SIG-M5 treated with dmso at 0.1 percent for 504 hours (cell line): ENCODE results near the gene GMIP.
A peak's percentile ranks its signal among the peaks of the same experiment; 100 is the strongest.

Experiments used
- DNase-seq: peaks from one replicate; lab custom pipeline; 2025; ENCODE audit not compliant: unreplicated experiment; lab: John Stamatoyannopoulos, UW

Gene GMIP

GRCh38 chr19:19661141-19661674 is 17.8 kb upstream of the GMIP start:
- no peak for DNase-seq

- DNase-seq: no peak
These were observed 16.3 kb upstream of the GMIP start for GRCh38 chr19:19659646-19660245.

GRCh38 chr19:19657397-19657783 is 13.9 kb upstream of the GMIP start:
- no peak for DNase-seq

GRCh38 chr19:19656451-19657396 is 13.3 kb upstream of the GMIP start:
- DNase-seq: no peak

GRCh38 chr19:19655641-19656343 is 12.3 kb upstream of the GMIP start:
- no peak for DNase-seq

GRCh38 chr19:19655051-19655594 is 11.7 kb upstream of the GMIP start:
- DNase-seq: no peak

GRCh38 chr19:19654441-19654840 is 11.0 kb upstream of the GMIP start:
- DNase-seq: no peak

- DNase-seq: no peak
These were observed 10.2 kb upstream of the GMIP start for GRCh38 chr19:19653597-19654147.

GRCh38 chr19:19652482-19653295 is 9.2 kb upstream of the GMIP start:
- DNase-seq: no peak

- DNase-seq: no peak
These were observed 7.6 kb upstream of the GMIP start for GRCh38 chr19:19651076-19651475.

GRCh38 chr19:19650331-19650730 is 6.9 kb upstream of the GMIP start:
- peak; percentile 7 for DNase-seq

- DNase-seq: no peak
These were observed 6.1 kb upstream of the GMIP start for GRCh38 chr19:19649580-19649995.

- no peak for DNase-seq
These were observed 5.7 kb upstream of the GMIP start for GRCh38 chr19:19649155-19649554.

GRCh38 chr19:19647037-19647835 is 3.8 kb upstream of the GMIP start:
- no peak for DNase-seq

GRCh38 chr19:19645233-19645870 is 1.9 kb upstream of the GMIP start:
- no peak for DNase-seq

- no peak for DNase-seq
These were observed 564 bp upstream of the GMIP start for GRCh38 chr19:19644054-19644388.

GRCh38 chr19:19642506-19643157 is 825 bp downstream of the GMIP start:
- DNase-seq: peak; percentile 25

GRCh38 chr19:19637523-19638251 is 5.8 kb downstream of the GMIP start:
- DNase-seq: no peak
